NT2/D1 (cell line): ENCODE measurements around the gene FXYD1.

ENCODE experiments used
- SUZ12 ChIP-seq: IDR thresholded peaks from 2 replicates; pipeline ENCODE4 v1.6.1; 2011; ENCODE audit not compliant: insufficient read length, insufficient read depth; ENCODE audit errors: extremely low read depth
- YY1 ChIP-seq: IDR thresholded peaks from 2 replicates; pipeline ENCODE4 v1.6.1; 2011; ENCODE audit not compliant: insufficient read length, insufficient read depth
- ZNF274 ChIP-seq: IDR thresholded peaks from 2 replicates; pipeline ENCODE4 v1.6.1; 2011; ENCODE audit warnings: mild to moderate bottlenecking, low read depth, low read length

DNA sequence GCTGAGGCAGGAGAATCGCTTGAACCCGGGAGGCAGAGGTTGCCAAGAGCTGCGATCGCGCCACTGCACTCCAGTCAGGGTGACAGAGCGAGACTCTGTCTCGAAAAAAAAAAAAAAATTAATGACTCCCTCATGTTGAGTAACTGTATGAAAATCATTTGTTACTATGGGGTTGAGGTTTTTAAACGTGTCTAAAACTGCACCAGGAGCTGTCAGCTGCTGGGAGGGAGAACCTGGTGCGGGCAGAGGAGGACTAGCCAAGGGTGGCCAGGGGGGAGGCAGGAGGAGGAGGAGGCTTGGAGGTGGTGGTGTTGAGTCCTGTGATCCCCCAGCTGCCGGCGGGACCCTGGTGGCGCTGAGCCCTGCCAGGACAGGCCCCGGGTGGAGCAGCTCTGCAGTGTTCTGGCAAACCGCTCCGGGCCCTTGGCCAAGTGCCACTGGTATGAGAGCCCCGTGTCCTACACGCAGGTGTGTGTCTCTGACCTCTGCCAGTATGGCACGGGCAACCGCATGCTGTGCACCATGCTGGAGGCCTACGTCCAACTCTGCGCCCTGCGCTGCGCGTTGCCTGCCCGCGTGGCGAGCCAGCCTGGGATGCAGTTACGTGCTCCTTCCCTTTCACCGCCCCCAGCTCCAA, 40.1 kb upstream of the FXYD1 start:
- no peak for TF ChIP-seq YY1
- no peak for TF ChIP-seq ZNF274
- TF ChIP-seq SUZ12: no peak
